ENCODE results near the gene P2RX3.
"Not testable (repeated sequence)": the region's sequence is repeated elsewhere in the genome, so short reads cannot be mapped to it uniquely, and the experiment has no call there.

Gene P2RX3

GRCh38 chr11:57403003-57403801 is 65.0 kb downstream of the P2RX3 start:
- DNase-seq, result not testable (repeated sequence)

- DNase-seq, result no peak
Measured at GRCh38 chr11:57403802-57404147, 65.6 kb downstream of the P2RX3 start.

DNA sequence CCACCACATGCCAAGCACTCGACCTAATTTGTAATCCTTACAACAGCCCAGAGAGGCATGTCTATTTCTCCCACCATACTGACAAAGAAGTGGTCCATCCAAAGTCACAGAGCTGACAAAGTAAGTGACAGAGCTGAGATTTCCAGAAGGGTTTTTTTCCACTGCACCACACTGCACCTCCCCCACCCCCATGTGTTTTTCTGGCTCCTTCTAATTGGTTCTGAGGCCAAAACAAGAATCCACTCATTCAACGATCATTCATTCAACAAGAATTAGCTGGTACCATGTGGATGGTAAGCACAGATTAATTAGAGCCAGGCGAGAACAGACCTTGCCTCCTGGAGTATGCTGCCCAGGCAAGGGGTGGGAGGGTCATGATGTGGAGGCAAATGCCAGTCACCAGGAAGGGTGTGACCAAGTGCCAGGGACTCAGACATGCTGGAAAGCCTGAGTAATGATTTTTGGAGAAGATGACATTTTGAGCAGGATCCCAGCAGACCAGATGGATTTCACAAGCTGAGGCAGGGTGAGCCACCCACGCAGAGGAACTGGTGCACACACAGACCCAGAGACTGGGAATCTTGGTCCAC is 67.2 kb downstream of the P2RX3 start:
- no peak for DNase-seq

GRCh38 chr11:57406337-57406904 is 68.3 kb downstream of the P2RX3 start:
- no peak for DNase-seq

GRCh38 chr11:57407010-57407920 is 69.1 kb downstream of the P2RX3 start:
- peak; percentile 51 for DNase-seq

- no peak for DNase-seq
Measured at GRCh38 chr11:57407941-57408475, 69.9 kb downstream of the P2RX3 start.

- DNase-seq, result no peak
Measured at GRCh38 chr11:57408771-57409170, 70.6 kb downstream of the P2RX3 start.

DNA sequence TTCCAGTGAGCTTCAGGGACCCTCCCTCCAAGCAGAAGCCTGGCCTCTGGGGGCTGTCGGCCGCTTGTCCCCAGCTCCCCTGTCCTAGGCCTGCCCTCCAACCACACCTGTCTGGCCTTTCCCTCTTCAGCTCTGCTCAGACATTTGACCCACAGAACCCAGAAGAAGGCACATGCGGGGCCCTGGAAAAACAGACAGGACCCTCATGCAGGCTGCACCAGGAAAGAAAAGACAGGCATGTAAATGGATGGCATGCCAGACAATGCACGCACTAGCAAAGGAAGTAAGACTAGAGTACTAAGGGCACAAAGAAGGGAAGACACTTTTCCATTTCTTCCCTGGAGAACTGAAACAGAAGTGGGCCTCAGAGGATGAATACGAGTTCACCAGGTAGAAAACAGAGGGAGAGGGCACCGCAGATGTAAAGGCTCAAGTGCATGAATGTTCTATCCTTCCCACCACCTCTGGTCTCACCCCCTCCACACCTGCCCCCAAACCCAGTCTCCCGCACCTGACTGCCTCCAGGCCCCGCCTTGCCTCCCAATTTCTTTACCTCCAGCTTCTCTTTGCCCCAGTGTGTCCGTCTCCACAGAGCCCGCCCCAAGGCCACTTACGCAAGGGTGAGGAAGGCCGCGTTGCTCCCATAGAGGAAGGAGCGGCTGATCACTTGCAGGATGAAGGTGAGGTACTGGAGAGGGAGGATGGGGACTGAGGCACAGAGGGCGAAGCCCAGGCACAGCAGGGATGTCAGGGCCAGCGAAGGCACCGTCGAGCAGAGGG is 71.4 kb downstream of the P2RX3 start:
- no peak for DNase-seq

- DNase-seq, result no peak
Measured at GRCh38 chr11:57410287-57410686, 72.1 kb downstream of the P2RX3 start.

- DNase-seq, result no peak
Measured at GRCh38 chr11:57413681-57414080, 75.5 kb downstream of the P2RX3 start.

DNA sequence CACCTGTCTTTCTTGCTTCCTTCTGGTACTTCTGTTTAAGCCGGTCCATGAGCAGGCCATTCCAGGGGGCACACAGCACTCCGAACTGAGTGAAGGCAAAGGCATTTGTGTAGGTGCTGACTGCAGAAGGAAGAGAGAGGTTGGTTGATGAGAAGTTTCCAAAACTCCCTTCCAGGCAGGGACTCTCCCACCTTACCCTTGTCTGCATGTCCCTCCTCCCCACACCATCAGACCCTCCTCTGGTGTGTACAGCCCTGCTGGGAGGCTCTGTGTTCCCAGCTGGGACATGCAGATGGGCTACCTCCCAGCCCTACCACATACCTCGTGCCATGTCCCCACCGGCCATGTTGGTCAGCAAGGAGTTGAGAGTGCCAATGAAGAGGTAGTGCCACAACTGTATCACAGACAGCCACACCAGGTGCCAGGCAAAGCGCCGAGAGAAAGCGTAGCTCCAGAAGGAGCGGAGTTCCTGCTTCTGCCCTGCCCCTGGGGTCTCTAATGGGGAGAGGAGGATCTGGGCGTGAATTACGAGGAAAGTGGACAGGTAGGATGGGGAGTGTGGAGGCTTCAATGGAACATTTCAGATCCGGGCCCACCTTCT is 76.6 kb downstream of the P2RX3 start:
- DNase-seq, result no peak

DNA sequence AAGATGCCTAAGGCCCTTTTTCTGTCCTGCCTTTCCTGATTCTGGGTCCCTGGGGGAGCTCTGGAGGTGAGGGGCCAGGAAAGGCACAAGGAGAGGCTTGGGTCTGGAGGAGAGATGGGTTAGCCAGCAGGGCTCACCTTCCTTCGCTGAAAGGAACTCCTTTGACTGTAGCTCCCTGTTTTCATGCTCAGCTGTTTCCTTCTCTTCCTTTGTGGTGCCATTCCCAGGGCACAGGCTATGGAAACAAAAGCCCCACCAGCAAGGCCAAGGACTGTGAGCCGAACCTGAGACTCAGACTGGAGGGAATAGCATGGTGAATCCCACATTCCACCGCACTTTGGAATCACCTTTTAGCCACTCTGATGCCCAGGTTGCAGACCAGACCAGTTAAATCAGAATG is 78.3 kb downstream of the P2RX3 start:
- no peak for DNase-seq

GRCh38 chr11:57417056-57417455 is 78.9 kb downstream of the P2RX3 start:
- DNase-seq, result no peak

DNA sequence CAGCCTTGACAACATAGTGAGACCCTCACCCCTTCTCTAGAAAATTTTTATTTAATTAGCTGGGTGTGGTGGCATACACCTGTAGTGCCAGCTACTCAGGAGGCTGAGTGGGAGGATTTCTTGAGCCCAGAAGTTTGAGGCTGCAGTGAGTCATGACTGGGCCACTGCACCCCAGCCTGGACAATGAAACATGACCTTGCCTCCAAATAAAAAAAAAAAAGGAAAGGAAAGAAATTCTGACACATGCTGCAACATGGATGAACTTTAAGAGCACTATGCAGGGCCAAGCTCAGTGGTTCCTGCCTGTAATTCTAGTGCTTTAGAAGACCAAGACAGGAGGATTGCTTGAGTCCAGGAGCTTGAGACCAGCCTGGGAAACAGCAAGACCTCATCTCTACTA is 80.0 kb downstream of the P2RX3 start:
- no peak for DNase-seq

DNA sequence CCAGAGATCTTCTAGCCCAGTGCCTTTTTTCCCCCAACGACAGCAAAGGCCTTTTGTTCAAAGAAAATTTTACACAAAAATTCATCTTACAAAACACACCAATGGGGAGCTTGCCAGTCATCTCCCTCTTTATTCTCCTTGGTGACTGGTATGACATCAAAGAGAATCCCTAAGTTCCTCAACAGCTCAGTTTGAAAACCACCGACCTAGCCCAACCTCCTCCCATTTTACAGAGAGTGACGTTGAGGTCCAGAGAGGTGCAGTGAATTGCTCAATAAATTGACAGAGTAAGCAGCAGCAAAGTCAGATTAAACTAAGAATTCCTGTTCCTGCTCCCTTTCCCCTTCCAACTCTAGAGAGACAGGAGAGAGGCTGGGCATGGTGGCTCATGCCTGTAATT is 81.0 kb downstream of the P2RX3 start:
- DNase-seq, result no peak

- DNase-seq, result no peak
Measured at GRCh38 chr11:57421066-57421465, 82.9 kb downstream of the P2RX3 start.

GRCh38 chr11:57421805-57422204 is 83.7 kb downstream of the P2RX3 start:
- no peak for DNase-seq
